Activated naive CD4-positive, alpha-beta T cell treated with anti-CD3 and anti-CD28 coated beads for 36 hours (primary cell): ENCODE measurements around the gene GAB4. TPM values are rescaled to one million over a fixed set of nuclear protein-coding genes. Genes with fewer than 3 reads are reported as not detected.
"Not testable (repeated sequence)": the region's sequence is repeated elsewhere in the genome, so short reads cannot be mapped to it uniquely, and the experiment has no call there.

Source experiments
- CTCF ChIA-PET: fragments of 350-600 bp; sonication (Branson Sonifier 250); formaldehyde crosslinking; loops from one replicate; lab custom pipeline; 2021; ENCODE audit warnings: antibody characterized with exemption; lab: Charles Lee
- DNase-seq: peaks from one replicate; pipeline ENCODE4 v3.0.0-alpha.2; 2020
- H3K27ac Mint-ChIP-seq: one replicate; pipeline ENCODE4 v1.8.0; 2021; ENCODE audit warnings: mild to moderate bottlenecking, mixed read lengths
- H3K27me3 Mint-ChIP-seq: one replicate; pipeline ENCODE4 v1.8.0; 2021; ENCODE audit warnings: low read depth, mixed read lengths
- H3K36me3 Mint-ChIP-seq: one replicate; pipeline ENCODE4 v1.8.0; 2021; ENCODE audit warnings: low read depth, mixed read lengths
- H3K4me1 Mint-ChIP-seq: one replicate; pipeline ENCODE4 v1.8.0; 2021; ENCODE audit warnings: low read depth, mixed read lengths
- H3K4me3 Mint-ChIP-seq: one replicate; pipeline ENCODE4 v1.8.0; 2021; ENCODE audit warnings: mild to moderate bottlenecking, moderate library complexity, mixed read lengths
- H3K9me3 Mint-ChIP-seq: one replicate; pipeline ENCODE4 v1.8.0; 2021; ENCODE audit warnings: mixed read lengths
- intact Hi-C: fragments of 100-400 bp; cut with micrococcal nuclease; formaldehyde crosslinking; loops from one replicate; pipeline ENCODE4 v1.15.1; 2023
- total RNA-seq, 2 experiments: library from RNA; stranded (reverse); gene quantifications; one replicate each; pipeline ENCODE4 v1.2.3, GENCODE V29; 2021

The GAB4 gene
- total RNA-seq, 2 experiments from 2014 or later, result not detected

DNA sequence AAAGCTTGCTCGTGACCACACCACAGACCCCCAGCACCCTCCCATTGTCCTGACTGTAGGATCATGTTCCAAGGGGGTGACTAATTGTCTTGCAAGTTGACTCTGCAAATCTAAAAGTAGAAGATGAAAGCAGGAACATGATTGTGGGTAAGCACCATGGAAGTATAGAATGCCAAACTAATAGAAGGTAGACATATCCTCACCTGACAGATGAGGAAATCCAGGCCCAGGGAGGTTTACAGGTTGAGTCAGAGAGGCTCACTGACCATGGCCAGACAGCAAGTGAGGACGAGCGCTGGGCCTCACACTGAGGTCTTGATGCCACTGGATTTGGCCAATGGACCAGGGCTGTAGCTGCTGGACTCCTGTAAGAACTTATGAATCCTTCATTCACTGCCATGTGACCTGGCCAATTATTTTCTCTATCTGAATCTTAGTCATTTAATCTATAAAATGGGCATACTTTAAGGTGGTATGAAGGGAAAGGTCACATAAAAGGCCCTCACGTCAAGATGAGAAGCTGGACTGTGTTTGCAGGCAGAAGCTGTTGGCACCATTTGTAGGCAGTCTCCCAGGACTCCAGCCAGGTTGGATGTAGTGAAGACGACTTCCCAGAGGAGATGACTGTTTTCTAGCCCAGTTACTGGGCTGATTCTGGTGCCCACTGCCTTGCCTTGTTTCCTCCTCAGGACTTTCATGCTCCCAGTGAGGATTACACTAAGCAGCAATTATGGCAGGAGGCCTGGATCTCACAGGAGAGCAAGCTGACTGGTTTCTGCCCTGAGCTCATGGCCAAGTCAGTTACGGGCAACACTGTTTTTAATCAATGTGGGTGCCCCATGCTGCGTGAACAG lies 54.6 kb downstream of the GAB4 start:
- CTCF ChIA-PET, result no interaction called here
- H3K4me3 Mint-ChIP-seq, result no peak overlapping the region
- H3K4me1 Mint-ChIP-seq, result peaks cover 14% of the 10 kb centered on the region
- no peak for DNase-seq
- H3K9me3 Mint-ChIP-seq, result no peaks in the 10 kb centered on the region
- H3K27me3 Mint-ChIP-seq, result no peaks in the 10 kb centered on the region
- H3K36me3 Mint-ChIP-seq, result no peaks in the 10 kb centered on the region
- intact Hi-C loops, result no loop called here
- H3K27ac Mint-ChIP-seq, result no peak overlapping the region

DNA sequence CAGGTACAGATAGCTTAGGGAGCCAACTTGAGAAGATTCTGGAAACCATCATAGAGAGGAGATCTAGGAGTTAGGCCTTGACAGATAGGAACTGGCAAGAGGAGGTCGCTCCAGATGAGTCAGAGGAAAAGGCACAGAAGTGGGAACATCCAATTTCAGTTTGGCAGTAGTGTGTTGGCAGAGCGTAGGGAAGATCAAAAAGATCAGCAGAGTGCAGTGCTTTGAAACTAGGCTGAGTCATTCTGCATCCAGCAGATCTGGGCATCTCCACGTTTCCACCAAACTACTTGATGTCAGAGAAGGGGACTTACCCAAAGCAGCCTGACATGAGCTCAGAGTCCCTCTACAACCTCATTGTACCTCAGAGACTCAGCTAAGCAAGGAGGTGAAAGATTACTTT lies 58.5 kb downstream of the GAB4 start:
- Mint-ChIP-seq H3K27ac (no peak overlapping the region), H3K36me3 (no peaks in the 10 kb centered on the region), H3K4me1 (peaks cover 14% of the 10 kb centered on the region), H3K27me3 (peaks cover 2% of the 10 kb centered on the region), H3K4me3 (no peak overlapping the region), H3K9me3 (no peaks in the 10 kb centered on the region)
- DNase-seq, result peak; percentile 71
- CTCF ChIA-PET, result interaction anchor here (0.9 to 1.4 kb wide), 3 partner anchors 32 to 109 kb away, joined by 3 to 4 read pairs (median 3); no protein-coding TSS in a partner anchor
- intact Hi-C loops, result loop anchor here (2.0 kb wide), 3 partner anchors 17 to 331 kb away; no protein-coding TSS in a partner anchor

DNA sequence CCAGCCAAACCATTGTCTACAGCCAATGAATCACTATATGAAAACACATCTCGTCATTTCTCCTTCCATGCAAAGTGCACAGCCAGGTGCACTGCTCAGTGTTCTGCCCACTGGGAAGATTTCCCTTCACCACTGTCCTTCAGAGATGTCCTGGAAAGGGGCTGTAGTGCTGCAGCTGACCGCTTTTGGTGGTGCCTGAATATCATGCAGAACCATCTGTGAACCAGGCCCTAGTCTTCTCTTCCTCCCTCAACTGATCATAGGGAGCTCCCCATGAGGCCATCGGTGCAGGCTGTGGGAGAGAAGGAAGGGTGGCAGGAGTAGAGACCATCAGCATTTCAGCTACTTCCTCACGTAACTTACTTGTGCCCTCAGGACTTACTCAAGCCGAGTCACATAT lies 70.2 kb downstream of the GAB4 start:
- Mint-ChIP-seq H3K9me3 (no peaks in the 10 kb centered on the region), H3K27ac (no peak overlapping the region), H3K36me3 (no peaks in the 10 kb centered on the region), H3K4me3 (no peak overlapping the region), H3K27me3 (peaks cover 8% of the 10 kb centered on the region), H3K4me1 (peaks cover 3% of the 10 kb centered on the region)
- intact Hi-C loops, result no loop called here
- CTCF ChIA-PET, result no interaction called here
- no peak for DNase-seq

DNA sequence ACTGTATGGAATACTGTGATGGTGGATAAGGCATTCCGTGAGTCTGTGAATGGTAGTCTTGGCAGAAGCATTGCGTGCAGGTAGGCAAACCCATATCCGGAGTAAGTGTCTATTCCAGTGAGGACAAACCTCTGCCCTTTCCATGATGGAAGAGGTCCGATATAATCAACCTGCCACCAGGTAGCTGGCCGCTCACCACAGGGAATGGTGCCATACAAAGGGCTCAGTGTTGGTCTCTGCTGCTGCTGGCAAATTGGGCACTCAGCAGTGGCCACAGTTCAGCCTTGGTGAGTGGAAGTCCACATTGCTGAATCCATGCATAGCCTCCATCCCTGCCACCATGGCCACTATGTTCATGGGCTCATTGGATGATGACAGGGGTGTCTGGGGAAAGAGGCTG lies 70.8 kb downstream of the GAB4 start:
- H3K4me1 Mint-ChIP-seq, DNase-seq, intact Hi-C loops, H3K4me3 Mint-ChIP-seq, H3K27ac Mint-ChIP-seq, H3K27me3 Mint-ChIP-seq, H3K9me3 Mint-ChIP-seq, H3K36me3 Mint-ChIP-seq: not testable (repeated sequence)
- CTCF ChIA-PET, result interaction anchor here (0.6 kb wide), 1 partner anchor 117 kb away, joined by 4 read pairs; no protein-coding TSS in a partner anchor

DNA sequence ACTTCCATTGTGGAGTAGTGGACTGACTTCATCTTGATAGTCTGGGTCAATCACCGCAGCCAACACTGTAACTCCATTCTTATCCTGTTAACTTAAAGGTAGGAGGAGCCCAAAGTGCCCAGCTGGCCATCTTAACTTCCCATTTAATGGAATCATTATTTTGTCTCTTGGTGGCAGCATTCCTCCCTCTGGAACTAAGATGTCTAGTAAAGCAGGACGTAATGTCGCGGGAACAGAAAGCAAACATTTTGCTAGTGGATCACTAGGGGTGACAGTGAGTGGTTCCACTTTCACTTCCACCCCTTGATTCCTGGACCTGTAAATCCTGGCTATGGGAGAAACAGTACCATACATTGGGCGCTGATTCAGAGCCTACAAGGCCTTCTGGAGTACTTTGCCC lies 71.4 kb downstream of the GAB4 start:
- intact Hi-C loops, result no loop called here
- Mint-ChIP-seq H3K9me3 (no peaks in the 10 kb centered on the region), H3K36me3 (no peaks in the 10 kb centered on the region)

DNA sequence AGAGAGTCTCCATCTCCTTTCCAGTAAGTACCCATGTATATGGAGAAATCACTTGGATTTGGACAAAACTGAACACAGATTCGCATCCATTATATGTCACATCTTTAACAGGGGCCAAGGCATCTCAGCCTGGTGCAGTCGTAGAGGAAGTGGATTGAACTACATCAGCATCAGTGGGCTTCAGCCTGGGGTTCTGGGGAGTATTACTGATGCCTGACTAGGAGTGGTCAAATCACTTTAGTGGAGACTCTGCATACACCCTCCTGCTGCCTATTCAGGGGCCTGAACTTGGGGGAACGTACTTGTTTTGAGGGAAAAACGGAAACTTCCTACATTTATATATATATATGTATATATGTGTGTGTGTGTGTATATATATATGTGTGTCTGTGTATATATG lies 72.8 kb downstream of the GAB4 start:
- H3K27me3 Mint-ChIP-seq, result peaks cover 21% of the 10 kb centered on the region
- CTCF ChIA-PET, result no interaction called here
- H3K4me1 Mint-ChIP-seq, result peaks cover 3% of the 10 kb centered on the region
- DNase-seq, result no peak
- no peaks in the 10 kb centered on the region for H3K9me3 Mint-ChIP-seq
- H3K36me3 Mint-ChIP-seq, result no peaks in the 10 kb centered on the region
- intact Hi-C loops, result no loop called here
- H3K4me3 Mint-ChIP-seq, result no peak overlapping the region
- H3K27ac Mint-ChIP-seq, result no peak overlapping the region

More for the DNA sequence above, 71.4 kb downstream of the GAB4 start:
- Mint-ChIP-seq H3K27me3 (peaks cover 11% of the 10 kb centered on the region), H3K4me1 (peaks cover 3% of the 10 kb centered on the region), H3K27ac (no peak overlapping the region), H3K4me3 (no peak overlapping the region)
- DNase-seq, result no peak
- CTCF ChIA-PET, result interaction anchor here (0.6 kb wide), 1 partner anchor 118 kb away, joined by 4 read pairs; no protein-coding TSS in a partner anchor

DNA sequence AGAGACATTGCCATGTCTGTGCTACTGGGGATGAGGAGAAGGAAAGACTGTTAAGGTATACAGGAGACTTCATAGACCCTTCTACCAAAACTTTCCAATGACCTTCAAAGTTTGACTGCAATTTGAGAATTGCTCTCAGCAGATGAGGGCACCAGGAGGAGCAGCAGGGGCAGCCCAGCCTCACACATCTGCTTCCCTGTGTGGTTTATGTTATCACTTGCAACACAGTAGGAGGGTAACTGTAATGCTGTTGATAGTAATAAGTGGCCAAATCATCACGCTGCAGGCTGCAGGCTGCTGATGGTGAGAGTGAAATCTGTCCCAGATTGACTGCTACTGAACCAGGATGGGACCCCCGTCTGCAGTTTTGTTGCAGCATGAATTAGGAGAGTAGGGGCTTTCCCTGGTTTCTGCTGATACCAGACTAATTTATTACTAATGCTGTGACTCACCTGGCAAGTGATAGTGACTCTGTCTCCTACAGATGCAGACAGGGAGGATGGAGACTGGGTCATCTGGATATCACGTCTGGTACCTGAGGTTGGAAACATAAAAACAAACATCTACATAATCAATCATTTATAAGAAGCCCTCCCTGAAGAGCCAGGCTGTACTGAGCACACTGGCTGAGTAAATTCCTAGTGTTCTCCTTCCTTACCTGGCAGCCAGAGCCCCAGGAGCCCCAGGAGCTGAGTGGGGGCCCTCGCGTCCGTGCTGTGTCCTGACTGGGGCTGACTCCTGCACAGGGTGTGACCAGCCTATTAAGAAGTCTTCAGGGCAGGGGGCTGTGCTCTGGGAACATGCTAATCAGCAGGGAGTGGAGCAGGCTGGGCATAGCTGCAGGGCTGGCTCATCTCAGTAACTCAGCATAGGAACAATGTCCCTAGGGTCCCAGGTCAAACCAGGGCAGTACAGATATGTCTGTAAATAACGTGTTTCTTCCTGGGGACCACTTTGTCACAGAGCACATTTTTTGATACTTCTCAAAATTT lies 74.4 kb downstream of the GAB4 start:
- intact Hi-C loops, result loop anchor here (2.0 kb wide), 1 partner anchor 15 kb away; no protein-coding TSS in a partner anchor
- Mint-ChIP-seq H3K27me3 (peaks cover 22% of the 10 kb centered on the region), H3K27ac (no peak overlapping the region), H3K9me3 (no peaks in the 10 kb centered on the region), H3K4me3 (no peak overlapping the region), H3K4me1 (peaks cover 3% of the 10 kb centered on the region), H3K36me3 (no peaks in the 10 kb centered on the region)
- CTCF ChIA-PET, result no interaction called here
- DNase-seq, result no peak

DNA sequence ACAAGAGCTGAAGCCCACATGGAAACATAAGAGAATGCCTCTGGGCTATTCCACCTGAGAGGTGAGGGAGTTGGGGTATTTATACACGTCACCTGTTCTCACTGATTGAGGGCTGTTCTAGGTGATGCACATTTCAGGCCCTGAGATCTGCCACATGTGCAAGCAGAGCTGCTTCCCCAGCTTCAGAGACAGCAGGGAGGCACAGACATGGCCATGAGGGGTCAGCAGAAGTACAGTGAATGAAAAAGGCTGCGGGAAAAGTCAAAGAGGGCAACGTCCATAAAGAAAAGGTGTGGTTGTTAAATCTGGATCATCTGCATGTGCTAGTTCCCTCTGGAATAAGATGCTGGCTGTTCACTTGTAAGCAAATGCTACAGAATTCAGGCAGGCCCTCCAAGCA lies 75.4 kb downstream of the GAB4 start:
- H3K9me3 Mint-ChIP-seq, result no peaks in the 10 kb centered on the region
- no peak overlapping the region for H3K27ac Mint-ChIP-seq

DNA sequence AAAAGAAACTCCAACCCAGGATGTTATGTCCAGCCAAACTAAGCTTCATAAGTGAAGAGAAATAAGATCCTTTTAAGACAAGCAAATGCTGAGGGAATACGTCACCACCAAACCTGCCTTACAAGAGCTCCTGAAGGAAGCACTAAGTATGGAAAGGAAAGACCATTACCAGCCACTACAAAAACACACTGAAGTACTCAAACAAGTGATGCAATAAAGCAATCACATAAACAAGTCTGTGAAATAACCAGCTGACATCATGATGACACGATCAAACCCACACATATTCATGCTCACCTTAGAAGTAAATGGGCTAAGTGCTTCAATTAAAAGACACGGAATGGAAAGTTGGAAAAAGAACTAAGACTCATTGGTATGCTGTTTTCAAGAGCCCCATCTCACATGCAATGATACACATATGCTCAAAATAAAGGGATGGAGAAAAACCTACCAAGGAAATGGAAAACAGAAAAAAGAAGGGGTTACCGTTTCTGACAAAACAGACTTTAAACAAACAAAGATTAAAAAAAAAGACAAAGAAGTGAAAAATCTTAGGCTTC lies 82.5 kb downstream of the GAB4 start:
- no peaks in the 10 kb centered on the region for H3K4me1 Mint-ChIP-seq
- no peak overlapping the region for H3K27ac Mint-ChIP-seq
- no peaks in the 10 kb centered on the region for H3K9me3 Mint-ChIP-seq
- no peaks in the 10 kb centered on the region for H3K36me3 Mint-ChIP-seq
- no peak overlapping the region for H3K4me3 Mint-ChIP-seq
- CTCF ChIA-PET, result interaction anchor here (1.8 to 2.2 kb wide), 2 partner anchors 133 to 576 kb away, joined by 4 to 7 read pairs; no protein-coding TSS in a partner anchor
- no peak for DNase-seq
- intact Hi-C loops, result no loop called here
- H3K27me3 Mint-ChIP-seq, result peaks cover 28% of the 10 kb centered on the region

More for the DNA sequence above, 75.4 kb downstream of the GAB4 start:
- H3K36me3 Mint-ChIP-seq, result no peaks in the 10 kb centered on the region
- CTCF ChIA-PET, result interaction anchor here (0.8 to 2.1 kb wide), 4 partner anchors 53 to 126 kb away, joined by 3 to 9 read pairs (median 4); no protein-coding TSS in a partner anchor
- no peak overlapping the region for H3K4me3 Mint-ChIP-seq
- DNase-seq, result peak; percentile 13
- H3K4me1 Mint-ChIP-seq, result peaks cover 3% of the 10 kb centered on the region
- intact Hi-C loops, result loop anchor here (2.0 kb wide), 1 partner anchor 16 kb away; no protein-coding TSS in a partner anchor
- H3K27me3 Mint-ChIP-seq, result peaks cover 30% of the 10 kb centered on the region

DNA sequence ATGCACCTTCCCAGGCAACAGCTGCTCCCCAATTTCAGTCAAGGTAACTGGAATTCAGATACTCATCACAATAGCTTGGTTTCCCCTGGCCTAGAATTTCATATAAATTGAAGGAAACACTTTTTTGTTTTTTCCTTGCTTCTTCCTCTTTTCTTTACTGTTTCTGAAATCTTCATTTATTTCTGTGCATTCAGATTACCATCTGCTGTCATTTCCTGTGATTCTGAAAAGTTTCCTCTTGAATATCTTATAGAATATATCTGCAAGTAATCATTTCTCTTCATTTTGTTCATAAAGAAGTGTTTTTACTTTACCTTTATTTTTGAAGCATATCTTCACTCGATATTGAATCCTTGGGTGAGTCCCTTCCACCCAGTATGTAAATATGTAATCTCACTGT lies 85.3 kb downstream of the GAB4 start:
- intact Hi-C loops, result no loop called here

DNA sequence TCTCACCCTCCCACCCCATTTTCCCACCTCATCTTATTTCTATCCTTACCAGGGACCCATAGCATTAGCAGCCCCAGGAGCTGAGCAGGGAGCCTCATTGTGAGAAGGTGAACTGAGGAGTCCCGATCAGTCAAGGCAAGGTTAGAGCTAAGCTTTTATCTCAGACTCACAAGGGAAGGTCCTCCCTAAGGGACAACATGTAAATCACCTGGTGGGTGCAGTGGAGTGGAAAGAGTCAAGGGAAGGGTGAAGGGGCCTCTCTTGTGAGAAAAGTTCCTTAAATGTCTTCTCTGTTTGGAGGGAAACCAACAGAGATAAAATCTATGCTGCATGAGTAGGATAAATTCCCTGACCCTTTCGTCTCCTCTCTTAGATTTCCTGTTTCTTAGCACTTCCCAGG lies 85.9 kb downstream of the GAB4 start:
- no peaks in the 10 kb centered on the region for H3K4me1 Mint-ChIP-seq
- no peaks in the 10 kb centered on the region for H3K36me3 Mint-ChIP-seq
- peaks cover 27% of the 10 kb centered on the region for H3K27me3 Mint-ChIP-seq
- no peak for DNase-seq
- intact Hi-C loops, result no loop called here
- CTCF ChIA-PET, result no interaction called here
- no peaks in the 10 kb centered on the region for H3K9me3 Mint-ChIP-seq
- H3K27ac Mint-ChIP-seq, result no peak overlapping the region
- no peak overlapping the region for H3K4me3 Mint-ChIP-seq

More for the DNA sequence above, 85.3 kb downstream of the GAB4 start:
- Mint-ChIP-seq H3K36me3 (no peaks in the 10 kb centered on the region), H3K27me3 (peaks cover 22% of the 10 kb centered on the region), H3K27ac (no peak overlapping the region), H3K4me3 (no peak overlapping the region), H3K4me1 (no peaks in the 10 kb centered on the region), H3K9me3 (no peaks in the 10 kb centered on the region)
- DNase-seq, result no peak
- CTCF ChIA-PET, result no interaction called here
